ENCODE measurements around the gene PRKG1.
"Not testable (repeated sequence)": the region's sequence is repeated elsewhere in the genome, so short reads cannot be mapped to it uniquely, and the experiment has no call there.

The PRKG1 gene

DNA sequence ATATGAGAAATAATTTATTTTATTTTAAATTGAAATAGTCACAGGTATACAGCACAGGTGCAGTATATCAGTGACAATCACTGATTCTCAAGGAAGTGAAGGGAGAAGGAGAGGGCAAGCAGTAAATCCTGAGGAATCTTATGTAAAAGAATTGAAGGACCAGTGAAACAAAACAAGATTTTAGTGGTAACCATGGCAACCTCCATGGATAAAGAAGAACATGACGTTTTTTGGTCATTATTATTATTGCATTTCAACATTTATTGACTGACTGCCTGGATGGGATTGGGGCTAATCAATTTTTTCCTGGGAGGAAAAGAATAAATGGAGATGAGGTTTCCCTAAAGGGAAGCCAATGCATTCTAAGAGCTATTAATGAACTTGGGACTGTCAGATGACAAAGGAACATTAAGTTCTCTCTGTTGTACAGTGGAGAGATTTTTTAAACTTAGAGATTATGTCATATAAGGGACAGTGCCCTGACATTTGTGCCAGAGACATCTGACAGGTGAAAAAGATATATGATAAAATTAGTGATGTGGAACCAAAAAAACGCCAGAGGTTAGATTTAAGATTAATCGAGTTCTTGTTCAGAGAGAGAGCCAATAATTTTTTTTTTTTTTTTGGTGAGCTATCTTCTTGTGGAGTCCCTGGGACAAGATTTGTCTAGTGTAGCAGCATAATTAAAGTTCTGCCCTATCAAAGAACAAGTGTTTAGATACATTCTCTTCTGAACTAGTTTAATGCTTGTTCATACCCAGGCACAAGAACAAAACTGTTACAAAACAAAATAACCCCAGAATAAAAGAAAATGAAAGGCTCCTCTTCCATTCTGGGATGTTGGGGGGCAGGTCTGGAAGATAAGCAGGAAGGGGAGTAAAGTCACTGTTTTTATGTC, 345.2 kb downstream of the PRKG1 start:
- DNase-seq (ENCODE audit: low read depth in 2 of 2, low spot score in 1 of 2), result no peak

DNA sequence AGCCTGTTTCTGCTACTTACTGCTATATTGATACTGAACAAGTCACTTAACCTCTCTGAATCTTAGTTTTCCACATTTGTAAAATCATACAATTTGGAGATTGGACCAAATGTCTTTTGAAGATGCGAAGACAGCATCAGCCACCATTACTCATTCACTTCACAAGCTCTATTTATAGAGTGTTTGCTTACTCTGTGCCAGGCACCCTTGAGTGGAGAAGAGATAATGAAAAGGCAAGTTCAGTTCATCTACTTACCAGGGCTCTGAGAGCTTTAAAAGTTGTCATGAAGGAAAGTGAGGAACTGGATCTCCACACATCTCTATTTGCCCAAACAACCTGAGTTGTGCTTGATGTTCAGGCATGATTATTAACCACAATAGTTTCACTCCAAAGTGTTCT, 347.6 kb downstream of the PRKG1 start:
- no peak for DNase-seq (ENCODE audit: low read depth in 2 of 2, low spot score in 1 of 2)

DNA sequence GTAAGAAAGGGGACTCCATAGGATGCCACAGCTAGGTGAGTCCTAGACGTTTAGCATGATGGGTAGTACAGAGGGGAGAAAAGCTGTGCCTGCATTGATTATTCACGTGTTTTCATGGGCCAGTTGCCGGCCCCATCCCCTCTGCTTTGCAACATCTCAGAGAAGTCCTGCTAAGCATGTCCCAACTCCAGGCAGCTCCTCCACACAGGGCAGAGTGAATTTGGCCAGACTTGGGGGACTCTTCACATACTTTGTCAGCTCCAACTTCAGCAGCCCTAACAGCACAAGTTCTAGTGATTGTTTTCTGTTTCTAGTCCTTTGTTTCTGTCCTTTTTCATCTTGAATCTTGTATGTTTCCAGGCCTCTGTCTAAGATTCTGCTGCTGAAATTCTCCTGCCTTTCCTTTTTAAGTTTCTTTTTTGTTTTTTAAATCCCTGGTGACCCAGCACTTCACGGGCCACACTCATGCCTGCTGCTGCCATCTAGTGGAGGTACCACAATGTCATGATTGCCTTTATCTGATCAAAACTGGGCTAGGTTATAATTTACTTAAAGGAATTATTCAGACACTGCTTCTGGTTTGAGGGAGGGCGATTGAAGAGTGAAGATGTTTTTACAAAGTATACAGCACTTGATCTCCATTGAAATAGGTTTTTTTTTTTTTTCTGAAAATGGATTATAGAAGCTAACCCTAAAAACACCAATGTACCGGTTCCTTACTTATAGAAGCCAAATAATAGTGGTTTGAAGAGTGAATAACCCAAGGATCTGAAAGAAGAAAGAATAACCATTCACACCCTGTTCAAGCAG, 348.2 kb downstream of the PRKG1 start:
- no peak for DNase-seq (ENCODE audit: low read depth in 2 of 2, low spot score in 1 of 2)

DNA sequence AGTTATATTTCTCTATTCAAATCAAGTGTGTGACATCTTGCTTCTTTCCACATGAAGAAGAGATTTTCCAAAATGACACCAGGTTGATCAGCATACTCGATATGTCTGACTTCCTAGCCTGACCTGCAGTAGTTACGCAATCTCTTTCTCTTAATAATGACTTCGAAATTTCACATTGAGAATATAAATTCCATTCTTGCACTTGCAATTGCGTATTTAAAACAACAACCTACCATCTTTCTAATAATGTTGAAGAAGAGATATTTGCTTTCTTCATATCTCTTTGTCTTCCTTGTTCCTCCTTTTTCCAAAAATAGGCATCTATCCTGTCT, 348.8 kb downstream of the PRKG1 start:
- no peak for DNase-seq (ENCODE audit: low read depth in 2 of 2, low spot score in 1 of 2)

DNA sequence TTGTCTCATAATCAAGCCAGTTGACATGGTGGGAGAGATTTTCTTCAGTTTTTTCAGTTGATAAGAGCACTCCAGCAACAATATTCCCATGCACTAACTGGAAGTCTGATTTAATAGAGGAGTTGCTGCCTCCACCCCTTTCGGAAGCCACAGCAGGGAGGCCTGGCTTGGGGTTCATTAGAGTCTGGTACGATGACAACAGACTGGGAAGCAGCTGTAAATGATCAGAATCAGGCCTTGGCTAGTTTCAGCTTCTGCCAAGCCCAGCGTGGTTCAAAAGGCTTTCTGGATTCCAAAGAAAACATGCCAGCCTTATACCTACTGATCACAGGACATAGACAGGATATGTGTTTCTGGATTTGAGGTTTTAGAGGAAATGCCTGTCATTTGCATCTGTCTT, 351.1 kb downstream of the PRKG1 start:
- no peak for DNase-seq (ENCODE audit: low read depth in 2 of 2, low spot score in 1 of 2)

DNA sequence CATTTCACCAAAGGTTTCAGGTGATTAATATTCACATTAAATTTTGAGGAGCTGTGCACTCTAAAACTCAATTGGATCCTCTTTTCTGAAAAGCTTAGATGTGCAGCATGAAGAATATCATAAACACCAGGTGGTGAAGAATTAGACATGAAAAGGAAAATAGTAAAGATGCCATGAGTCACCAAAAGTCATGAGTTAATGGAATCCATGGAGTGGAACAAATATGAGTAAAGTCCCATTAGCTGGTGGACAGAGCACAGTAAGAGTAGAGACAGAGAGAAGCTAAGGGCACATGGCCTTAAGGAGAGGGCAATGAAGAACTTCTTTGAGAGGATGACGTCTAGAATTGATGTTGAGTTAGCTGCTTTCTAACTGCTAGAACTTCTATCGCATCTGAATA, 353.5 kb downstream of the PRKG1 start:
- DNase-seq (ENCODE audit: low read depth in 2 of 2, low spot score in 1 of 2), result no peak

DNA sequence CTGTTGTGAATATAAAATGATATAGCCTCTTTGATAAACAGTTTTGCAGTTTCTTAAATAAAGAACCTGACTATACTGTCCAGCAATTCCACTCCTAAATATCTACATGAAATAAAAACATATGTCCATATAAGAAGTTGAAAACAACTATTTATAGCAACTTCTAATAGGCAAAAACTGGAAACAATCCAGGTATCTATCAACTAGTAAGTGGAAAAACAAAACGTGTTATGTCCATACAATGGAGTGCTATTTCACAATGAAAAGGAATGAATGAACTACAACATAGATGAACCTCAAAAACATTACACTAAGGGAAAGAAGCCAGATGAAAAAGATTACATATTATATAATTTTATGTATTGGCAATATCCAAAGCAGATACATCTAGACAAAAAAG, 356.2 kb downstream of the PRKG1 start:
- no peak for DNase-seq (ENCODE audit: low read depth in 2 of 2, low spot score in 1 of 2)

DNA sequence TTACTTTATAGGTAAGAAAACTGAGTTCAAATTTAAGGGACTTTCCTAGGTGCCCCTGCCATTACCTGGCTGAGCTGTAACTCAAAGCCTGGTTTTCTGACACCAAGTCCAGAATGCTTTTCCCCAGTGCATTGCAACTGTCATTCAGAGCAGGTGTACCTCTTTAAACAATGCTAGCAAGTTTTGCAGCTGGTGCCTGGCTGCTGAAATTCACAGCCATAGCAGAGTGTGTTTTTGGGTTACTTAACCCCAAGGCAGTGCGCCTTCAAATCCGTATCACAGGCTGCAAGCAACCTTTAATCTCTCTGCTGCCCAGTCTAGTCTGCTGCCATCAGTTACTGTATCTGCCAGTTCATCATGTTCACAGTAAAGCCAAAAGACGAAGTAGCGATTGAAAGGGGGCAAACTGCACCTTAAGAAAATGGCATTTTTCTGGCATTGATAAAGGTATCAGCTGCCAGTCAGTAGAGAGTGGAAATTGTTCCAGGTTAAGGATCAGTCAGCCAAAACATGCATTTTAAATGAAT, 359.7 kb downstream of the PRKG1 start:
- no peak for DNase-seq (ENCODE audit: low read depth in 2 of 2, low spot score in 1 of 2)

DNA sequence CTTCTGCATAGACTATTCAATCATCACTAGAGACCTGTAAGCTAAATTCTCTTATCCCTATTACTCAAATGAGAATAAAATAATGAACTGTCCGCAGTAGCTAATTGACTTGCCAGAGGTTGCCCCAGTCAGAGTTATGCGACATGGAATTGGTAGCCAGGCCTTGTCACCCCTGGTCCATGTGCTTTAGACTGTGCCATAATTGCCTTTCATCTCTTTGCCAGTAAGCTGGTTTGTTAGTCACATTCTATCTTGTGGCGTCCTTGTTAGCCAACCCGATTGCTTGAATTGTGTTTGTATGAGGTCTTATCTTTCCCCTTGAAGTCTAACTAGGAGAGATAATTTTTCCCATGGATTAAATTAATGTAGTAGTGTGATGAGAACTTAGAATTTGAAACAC, 362.5 kb downstream of the PRKG1 start:
- no peak for DNase-seq (ENCODE audit: low read depth in 2 of 2, low spot score in 1 of 2)

DNA sequence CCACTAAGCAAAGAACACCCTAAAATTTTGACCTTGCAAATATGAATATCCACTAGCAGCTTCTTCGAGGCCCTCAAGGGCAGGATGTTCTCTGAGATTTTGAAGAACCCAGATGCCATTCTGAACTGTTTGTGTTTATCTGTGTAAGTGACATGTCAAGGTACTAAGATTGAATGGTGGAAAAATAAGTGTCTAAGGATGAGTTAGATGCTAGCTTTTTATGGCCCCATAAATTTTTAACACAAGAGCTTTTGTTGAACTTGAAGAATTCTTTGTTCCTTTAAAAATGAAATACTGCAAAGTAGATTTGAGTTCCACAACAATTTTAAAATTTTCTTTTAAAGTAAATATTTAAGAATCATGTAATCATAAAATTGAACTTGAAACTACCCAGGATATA, 365.4 kb downstream of the PRKG1 start:
- DNase-seq (ENCODE audit: low read depth in 2 of 2, low spot score in 1 of 2), result no peak

DNA sequence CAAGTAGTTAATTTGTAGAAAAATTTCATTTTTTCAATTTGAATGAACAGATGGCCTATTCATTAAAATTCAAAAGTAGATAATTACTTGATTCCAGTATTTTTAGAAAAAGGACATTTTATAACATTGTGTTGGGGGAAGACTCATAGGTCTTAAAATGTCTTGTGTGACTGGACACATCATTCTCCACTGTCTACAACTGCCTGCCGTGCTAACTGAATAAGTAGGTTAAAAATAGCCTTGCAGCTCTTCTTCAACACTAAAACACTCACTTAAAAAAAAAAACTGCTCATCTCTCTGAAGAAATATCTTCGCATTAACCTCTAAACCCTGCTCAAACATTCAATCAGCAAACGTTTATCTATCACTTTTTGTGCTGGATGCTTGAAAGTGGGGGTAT, 371.3 kb downstream of the PRKG1 start:
- DNase-seq (ENCODE audit: low read depth in 2 of 2, low spot score in 1 of 2), result no peak

DNA sequence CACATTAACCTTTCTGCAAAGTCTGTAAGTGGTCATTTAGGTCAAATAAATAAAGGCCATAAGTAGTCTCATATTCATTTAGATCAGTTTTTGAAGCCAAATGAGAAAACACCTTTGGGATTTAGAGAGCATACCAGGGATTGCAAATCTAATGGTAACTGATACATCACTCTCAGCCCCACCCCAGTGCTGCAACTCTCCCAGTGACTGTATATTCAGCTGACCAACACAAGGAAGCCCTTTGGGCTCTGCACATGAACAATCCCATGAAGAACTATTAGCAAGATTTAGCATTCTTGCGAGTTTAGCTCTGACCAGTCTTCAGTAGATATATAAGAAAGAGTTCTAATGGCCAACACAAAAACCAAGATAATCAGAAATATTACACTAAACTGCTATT, 372.8 kb downstream of the PRKG1 start:
- no peak for DNase-seq (ENCODE audit: low read depth in 2 of 2, low spot score in 1 of 2)

DNA sequence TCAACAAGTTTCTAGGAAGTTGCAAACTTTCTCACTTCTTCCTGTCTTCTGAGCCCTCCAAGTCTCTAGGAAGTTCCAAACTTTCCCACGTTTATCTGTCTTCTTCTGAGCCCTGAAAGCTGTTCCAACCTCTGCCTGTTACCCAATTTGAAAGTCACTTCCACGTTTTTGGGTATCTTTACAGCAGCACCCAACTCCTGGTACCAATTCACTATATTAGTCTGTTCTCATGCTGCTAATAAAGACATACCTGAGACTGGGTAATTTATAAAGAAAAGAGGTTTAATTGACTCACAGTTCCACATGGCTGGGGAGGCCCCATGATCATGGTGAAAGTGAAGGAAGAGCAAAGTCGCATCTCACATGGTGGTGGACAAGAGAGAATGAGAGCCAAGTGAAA, 381.5 kb downstream of the PRKG1 start:
- not testable (repeated sequence) for DNase-seq (ENCODE audit: low read depth in 2 of 2, low spot score in 1 of 2)

DNA sequence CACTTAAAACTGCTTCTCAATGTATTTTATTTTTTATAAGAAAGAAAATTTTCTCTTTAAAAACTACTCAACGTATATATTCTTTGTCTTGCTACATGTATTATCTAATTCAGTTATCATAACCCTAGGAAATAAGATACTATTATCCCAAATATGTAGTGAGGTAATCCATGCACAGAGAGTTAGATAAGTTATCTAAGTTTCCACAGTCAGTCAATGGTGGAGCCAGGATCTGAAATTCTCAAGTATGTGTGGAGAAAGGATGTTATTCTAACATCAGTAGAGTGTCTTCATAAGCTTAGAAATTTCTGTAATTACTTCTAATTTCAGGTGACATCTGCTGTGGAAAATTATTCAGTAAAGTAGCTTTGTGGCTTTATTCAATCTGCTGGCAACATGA, 385.2 kb downstream of the PRKG1 start:
- DNase-seq (ENCODE audit: low read depth in 2 of 2, low spot score in 1 of 2), result no peak

DNA sequence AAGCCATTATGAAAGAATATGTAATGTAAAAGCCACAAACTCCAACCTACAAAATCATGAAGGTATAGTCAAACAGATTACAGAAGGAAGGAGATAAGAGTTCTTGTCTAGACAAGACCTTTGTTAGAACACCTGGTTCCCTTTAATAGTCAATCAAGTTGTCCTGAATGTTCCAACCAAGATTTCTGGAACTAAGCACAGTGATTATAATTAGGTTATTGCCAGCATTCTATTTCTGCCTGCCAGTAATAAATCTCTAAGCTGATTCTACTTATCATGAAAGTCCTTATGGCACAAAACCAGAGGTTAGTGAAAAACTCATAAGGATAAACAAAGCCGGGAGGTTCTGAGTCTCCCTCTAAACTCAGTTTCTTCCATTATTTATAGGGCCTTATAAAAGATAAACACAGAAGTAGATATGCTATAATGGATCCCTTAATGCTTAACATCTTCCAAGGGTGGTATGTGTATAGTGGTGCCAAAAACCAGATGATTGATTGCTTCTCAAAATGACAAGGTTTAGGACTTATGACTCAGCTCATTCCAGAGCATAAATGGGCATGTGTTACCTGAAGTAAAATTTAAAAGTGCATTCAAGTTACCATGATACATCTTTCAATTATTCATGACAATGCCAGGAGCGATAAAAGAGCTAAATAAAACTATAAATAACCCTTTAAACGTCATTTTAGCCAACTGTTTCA, 387.9 kb downstream of the PRKG1 start:
- DNase-seq (ENCODE audit: low read depth in 2 of 2, low spot score in 1 of 2), result no peak

DNA sequence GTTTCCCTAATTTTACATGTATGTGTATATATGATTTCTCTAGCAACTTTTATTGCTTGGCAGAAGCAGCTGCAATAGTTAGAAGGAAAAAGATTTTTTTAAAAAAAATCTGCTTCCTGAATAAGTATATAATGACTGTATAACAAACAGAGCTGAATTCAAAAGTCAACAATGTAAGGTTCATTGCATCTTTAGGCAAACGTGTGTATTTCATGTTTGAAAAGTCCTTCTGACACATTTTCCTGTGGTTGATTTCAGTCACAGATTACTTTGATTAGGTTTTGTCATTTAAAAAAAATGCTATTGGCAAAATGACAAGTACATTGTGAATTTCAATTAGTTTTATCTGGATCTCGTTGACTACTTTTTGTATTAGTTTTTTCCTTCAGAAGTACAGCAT, 394.1 kb downstream of the PRKG1 start:
- DNase-seq (ENCODE audit: low read depth in 2 of 2, low spot score in 1 of 2), result no peak

DNA sequence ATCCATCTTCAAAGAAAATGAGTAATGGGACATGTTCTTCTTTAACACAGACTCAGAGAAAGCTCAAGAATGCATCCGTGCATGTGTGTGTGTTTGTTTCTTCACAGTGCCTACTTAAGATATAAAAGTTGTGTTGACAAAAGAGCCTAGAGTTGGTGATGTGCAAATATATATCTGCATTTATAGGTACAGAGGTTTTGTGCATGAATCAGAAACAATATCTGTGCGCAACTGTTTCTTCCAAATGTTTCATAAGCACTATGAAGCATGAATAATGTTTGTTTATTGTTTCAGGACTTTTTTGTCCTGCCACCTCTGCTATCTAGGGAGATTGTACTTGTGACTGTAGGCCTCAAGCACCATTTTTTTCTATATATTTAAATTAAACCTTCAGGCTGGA, 395.4 kb downstream of the PRKG1 start:
- DNase-seq (ENCODE audit: low read depth in 2 of 2, low spot score in 1 of 2), result no peak

DNA sequence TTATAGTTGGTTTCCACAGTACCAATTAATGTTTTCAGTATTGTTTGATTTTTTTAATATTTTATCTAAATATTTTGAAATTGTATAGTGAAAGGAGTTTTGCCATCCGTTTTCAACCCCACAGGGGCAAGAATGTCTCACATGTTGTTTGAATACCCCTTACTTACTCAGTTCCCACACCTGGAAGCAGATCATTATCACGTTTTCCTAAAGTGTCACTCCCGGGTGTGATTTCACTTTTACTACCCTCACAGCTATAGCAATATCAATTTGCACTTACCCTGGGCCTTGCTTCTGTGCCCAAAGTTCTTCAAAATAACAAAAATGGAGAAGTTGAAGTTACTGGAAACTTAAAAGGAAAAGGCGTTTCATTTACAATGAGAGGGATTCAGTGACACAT, 397.0 kb downstream of the PRKG1 start:
- DNase-seq (ENCODE audit: low read depth in 2 of 2, low spot score in 1 of 2), result no peak

DNA sequence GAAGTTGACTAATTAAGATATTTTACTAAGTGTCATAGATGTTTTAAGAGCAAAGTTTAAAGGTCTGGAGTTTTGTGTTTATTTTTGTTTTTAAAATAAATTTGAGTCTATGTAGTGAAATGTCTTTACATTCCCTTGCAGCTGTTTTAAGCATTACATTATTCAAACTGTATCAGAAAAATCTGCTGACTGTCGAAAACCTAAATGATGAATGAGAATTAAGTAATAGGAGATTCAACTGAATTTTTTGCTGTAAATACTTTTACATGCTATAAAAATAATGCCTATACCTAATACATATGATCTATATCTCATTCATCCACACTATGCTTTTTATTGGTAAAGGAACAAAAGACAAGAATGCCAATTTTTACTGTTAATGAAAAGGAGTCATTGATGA, 397.9 kb downstream of the PRKG1 start:
- no peak for DNase-seq (ENCODE audit: low read depth in 2 of 2, low spot score in 1 of 2)

DNA sequence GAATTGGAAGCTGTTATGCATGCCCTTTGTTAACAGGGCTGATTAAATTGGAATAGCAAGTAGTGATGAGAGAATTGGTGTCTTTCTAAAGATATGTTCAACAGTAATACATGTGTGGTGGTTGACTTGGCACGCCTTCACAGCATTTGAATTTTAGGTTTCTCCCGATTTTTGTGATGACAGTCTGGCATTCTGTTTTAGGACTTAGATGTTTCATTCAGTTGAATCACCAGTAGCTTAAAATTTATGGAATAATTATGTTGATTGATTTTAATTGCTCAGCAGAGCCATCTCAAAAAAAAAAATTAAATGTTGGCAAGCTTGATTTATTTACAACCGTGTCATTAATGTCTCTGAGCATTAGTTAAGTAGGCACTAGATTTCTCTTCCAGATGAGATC, 405.4 kb downstream of the PRKG1 start:
- DNase-seq (ENCODE audit: low read depth in 2 of 2, low spot score in 1 of 2), result no peak

DNA sequence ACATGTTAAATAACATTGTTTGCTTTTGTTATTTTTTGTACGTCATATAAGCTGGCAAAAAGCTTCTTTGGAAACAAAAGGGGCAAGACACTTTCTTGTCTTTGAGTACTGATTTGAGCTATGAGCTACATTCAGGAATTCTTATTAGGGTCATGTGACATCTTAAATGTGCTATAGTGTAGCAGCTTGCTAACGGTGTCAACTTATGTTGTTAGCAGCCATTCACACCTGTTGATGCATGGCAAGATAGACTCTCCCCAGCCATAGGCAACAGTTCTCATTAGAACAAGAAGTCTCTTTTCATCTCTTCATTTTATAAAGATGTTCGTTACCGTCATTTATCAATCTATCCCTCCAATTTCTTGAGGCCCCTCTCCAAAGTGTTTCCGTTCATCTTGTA, 411.4 kb downstream of the PRKG1 start:
- no peak for DNase-seq (ENCODE audit: low read depth in 2 of 2, low spot score in 1 of 2)

DNA sequence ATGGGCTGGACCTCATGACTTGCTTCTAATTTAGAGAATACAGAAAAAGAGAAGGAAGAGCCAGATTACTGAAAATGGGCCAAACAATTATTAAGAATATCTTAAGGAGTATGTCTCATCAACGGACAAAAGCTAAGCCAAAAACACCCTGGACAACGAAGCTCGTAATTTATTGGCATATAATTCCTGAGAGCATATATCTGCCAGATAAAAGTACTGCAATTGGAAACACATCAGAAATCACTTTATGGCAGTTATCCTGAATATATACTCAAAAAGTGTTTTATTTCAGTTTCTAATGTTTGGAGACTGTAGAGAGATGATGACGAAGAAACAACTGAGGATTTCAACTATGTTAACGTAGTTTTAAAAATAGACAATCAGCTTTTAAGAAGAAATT, 413.3 kb downstream of the PRKG1 start:
- DNase-seq (ENCODE audit: low read depth in 2 of 2, low spot score in 1 of 2), result no peak
